ENCODE data around the gene TRPV6.

DNA sequence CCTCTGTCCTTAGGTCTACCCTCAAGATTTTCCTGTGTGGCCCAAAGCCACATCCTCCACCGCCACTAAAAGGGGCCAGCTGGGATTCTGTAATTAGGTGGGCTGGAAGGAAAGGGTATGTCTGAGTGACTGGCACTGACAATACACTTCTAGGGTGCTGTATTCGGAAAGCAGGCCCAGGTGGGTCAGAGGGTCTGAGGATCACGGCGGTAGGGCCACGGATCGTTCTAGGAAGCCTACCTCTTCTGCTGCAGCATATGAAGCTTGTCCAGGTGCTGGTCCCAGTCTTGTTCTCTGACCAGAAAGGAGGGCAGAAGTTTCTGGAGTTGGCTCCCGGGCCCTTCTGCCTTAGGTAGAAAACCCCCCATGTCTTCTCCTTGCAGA is 47.5 kb upstream of the TRPV6 start:
- TF ChIP-seq POLR2A (IDR thresholded peaks at IDR 0.05), result no peak
- TF ChIP-seq, protein P1, sequence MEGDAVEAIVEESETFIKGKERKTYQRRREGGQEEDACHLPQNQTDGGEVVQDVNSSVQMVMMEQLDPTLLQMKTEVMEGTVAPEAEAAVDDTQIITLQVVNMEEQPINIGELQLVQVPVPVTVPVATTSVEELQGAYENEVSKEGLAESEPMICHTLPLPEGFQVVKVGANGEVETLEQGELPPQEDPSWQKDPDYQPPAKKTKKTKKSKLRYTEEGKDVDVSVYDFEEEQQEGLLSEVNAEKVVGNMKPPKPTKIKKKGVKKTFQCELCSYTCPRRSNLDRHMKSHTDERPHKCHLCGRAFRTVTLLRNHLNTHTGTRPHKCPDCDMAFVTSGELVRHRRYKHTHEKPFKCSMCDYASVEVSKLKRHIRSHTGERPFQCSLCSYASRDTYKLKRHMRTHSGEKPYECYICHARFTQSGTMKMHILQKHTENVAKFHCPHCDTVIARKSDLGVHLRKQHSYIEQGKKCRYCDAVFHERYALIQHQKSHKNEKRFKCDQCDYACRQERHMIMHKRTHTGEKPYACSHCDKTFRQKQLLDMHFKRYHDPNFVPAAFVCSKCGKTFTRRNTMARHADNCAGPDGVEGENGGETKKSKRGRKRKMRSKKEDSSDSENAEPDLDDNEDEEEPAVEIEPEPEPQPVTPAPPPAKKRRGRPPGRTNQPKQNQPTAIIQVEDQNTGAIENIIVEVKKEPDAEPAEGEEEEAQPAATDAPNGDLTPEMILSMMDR (IDR thresholded peaks at IDR 0.05 in 8 of 11, conservative IDR thresholded peaks at IDR 0.05 in 3 of 11), result no peak
